Fibroblast of peridontal ligament (primary cell): ENCODE data around the gene KRTAP9-1.
"Not testable (repeated sequence)": the region's sequence is repeated elsewhere in the genome, so short reads cannot be mapped to it uniquely, and the experiment has no call there.

Source experiments
- DNase-seq: peaks from one replicate; pipeline ENCODE4 v3.0.0-alpha.2; 2010; ENCODE audit errors: extremely low read depth

The KRTAP9-1 gene

GRCh38 chr17:41178843-41179616 is 10.7 kb upstream of the KRTAP9-1 start:
- DNase-seq: peak; percentile 81

DNA sequence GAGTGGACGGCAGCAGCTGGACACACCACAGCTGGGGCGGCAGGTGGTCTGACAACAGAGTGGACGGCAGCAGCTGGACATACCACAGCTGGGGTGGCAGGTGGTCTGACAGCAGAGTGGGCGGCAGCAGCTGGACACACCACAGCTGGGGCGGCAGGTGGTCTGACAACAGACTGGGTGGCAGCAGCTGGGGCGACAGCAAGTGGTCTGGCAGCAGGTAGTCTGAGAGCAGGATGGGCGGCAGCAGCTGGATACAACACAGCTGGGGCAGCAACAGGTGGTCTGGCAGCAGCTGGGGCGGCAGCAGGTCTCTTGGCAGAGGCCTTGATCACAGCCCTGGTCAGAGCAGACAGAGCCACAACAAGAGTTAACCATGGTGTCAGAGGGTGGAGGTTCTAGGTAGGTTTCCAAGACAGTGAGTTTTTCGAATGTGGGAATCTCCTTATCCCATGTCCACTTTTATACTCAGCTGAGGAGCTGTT is 5.2 kb upstream of the KRTAP9-1 start, which contains the start of gene KRTAP4-1:
Gene KRTAP4-1 (minus strand): TSS at position 432 of the 482 bp plus-strand sequence. CDS start 57 bp downstream, at position 375.
- DNase-seq: no peak

DNA sequence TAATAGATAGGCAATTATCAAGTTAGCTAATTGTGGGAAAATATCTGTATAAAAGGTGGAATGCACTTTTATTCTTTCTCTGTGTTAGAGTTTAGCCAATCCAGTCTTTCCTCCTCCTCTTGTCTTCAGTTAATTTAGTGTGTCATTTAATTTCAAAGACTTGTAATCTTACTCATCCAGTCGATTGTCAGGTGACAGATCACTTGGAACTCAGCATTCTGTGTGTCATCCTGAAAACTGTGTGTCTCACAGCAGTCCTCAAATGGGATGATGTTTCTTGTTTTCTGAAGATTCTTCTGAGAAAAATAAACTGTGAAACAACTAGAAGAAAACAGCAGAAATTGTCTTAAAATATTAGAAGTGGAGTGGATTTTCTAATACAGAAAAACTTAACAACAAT is 4.7 kb upstream of the KRTAP9-1 start:
- DNase-seq: no peak

- no peak for DNase-seq
Observed at GRCh38 chr17:41186872-41187271, 2.8 kb upstream of the KRTAP9-1 start.

DNA sequence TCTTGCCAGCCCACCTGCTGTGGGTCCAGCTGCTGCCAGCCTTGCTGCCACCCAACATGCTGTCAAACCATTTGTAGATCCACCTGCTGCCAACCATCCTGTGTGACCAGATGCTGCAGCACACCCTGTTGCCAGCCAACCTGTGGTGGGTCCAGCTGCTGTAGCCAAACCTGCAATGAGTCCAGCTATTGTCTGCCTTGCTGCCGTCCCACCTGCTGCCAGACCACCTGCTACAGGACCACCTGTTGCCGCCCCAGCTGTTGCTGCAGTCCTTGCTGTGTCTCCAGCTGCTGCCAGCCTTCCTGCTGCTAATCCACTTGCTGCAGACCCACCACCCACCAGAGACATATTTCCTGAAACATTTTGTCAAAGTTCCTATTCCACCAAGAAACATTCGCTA is 641 bp downstream of the KRTAP9-1 start:
- no peak for DNase-seq

GRCh38 chr17:41196068-41196467 is 6.4 kb downstream of the KRTAP9-1 start:
- no peak for DNase-seq

- no peak for DNase-seq
Observed at GRCh38 chr17:41199421-41200078, 9.9 kb downstream of the KRTAP9-1 start.

DNA sequence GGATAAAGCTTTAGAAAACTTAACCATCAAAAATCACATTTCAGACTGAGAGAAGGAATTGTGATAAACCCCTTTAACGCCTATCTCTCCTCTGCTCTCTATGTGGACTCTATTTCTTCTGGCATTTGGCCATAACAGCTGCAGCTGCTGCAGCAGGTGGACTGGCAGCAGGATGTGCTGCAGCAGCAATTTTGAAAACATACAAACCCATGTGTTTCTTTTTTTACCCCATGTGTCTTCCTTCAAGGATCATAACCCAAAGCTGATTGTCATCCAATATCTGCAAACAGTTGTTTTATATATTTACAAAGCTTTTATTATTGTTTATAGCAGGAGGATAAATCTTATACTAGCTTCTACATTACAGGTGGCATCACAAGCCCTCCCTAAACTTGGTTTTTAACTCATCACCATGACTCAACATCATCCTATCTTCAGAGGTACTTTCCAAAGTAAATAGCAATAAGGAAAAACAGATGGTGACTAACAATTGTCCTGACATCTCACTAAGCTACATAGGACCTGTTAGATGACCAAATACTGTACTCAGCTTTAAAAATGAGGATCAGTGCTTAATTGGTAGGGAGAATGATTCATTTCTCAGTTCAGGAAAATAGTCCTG is 22.3 kb downstream of the KRTAP9-1 start:
- DNase-seq: peak; percentile 46

DNA sequence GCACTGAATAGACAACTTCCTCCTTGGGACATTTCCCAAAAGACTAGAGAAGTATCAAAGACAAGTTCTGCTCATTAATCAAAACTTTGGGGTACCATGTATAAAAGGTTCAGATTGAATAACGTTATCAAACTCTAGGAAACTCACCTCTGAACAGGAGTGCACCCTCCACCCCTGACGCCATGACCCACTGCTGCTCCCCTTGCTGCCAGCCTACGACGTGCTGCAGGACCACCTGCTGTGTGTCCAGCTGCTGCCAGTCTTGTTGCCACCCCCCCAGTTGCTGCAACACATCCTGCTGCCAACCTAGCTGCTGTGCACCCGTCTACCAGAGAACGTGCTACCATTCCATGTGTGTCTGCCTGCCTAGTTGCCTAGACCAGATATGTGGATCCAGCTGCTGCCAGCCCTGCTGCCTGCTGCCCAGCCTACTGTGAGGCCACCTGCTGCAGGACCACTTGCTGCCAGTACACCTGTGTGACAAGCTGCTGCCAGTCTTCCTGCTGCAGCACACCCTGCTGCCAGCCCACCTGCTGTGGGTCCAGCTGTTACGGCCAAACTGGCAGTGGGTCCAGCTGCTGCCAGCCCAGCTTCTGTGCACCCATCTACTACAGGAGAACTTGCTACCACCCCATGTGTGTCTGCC is 23.0 kb downstream of the KRTAP9-1 start:
- DNase-seq: no peak

DNA sequence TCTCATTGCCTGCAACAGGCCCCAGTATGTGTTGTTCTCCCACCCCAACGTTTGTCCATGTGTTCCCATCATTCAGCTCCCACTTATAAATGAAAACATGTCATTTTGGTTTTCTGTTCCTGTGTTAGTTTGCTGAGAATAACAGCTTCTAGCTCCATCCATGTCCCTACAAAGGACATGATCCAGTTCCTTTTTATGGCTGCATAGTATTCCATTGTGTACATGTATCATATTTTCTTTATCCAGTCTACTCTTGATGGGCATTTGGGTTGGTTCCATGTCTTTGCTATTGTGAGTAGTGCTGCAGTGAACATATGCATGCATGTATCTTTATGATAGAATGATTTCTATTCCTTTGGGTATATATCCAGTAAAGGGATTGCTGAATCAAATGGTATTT is 26.0 kb downstream of the KRTAP9-1 start:
- DNase-seq: no peak

DNA sequence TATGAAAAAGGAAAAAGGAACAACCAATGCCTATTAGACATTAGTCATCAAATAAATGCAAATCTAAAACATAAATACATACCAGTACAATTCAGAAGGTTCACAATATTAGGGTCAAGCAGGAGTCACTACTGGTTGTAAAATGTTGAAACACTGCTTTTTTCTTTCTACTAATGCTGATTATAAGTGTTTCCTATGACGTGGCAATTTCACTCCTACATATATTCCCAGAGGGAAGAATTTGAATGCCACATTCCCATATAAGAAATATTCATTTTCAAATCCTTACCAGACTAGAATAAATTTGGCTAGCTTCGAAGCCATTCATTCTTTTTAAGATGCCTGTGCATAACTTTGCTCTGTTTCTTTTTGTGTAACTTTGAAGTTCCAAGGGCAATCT is 34.1 kb downstream of the KRTAP9-1 start:
- DNase-seq: peak; percentile 58

GRCh38 chr17:41226051-41226450 is 36.4 kb downstream of the KRTAP9-1 start:
- no peak for DNase-seq

GRCh38 chr17:41226598-41227095 is 37.0 kb downstream of the KRTAP9-1 start, which contains the start of gene KRTAP9-2:
Gene KRTAP9-2, plus strand, starts transcription at chr17:41226648. Its CDS starts 7 bp downstream, at chr17:41226655.
- not testable (repeated sequence) for DNase-seq

DNA sequence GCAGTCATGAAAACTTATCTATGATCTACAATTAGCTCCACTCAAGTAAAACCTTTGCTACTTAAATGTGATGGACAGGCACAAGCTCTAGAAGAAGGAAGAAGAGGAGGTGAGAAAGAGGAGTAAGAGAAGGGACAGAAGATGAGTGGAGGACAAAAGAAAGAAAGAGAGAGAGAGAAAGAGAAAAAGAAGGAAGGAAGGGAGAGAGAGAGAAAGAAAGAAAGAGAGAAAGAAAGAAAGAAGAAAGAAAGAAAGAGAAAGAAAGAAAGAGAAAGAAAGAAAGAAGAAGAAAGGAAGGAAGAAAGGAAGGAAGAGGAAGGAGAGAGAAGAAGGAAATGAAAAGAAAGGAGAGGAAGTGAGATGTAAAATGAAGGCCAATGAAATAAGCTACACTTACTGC is 40.4 kb downstream of the KRTAP9-1 start:
- DNase-seq: no peak

- no peak for DNase-seq
Observed at GRCh38 chr17:41231731-41232130, 42.0 kb downstream of the KRTAP9-1 start.

DNA sequence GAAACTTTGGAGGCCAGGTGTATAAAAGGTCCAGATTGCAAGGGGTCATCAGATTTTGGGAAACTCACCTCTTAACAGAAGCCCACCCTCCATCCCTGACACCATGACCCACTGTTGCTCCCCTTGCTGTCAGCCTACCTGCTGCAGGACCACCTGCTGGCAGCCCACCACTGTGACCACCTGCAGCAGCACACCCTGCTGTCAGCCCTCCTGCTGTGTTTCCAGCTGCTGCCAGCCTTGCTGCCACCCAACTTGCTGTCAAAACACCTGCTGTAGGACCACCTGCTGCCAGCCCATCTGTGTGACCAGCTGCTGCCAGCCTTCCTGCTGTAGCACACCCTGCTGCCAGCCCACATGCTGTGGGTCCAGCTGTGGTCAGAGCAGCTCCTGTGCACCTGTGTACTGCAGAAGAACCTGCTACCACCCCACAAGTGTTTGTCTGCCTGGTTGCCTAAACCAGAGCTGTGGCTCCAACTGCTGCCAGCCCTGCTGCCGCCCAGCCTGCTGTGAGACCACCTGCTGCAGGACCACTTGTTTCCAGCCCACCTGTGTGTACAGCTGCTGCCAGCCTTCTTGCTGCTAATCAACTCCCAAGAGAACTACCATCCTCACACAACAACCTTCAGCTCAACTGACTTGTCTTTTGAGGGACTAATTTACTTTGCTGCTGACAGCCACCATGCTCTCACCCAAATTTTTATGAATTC is 42.9 kb downstream of the KRTAP9-1 start, which contains the start of gene KRTAP9-3:
Gene KRTAP9-3 (plus strand): TSS at position 51 of the 707 bp plus-strand sequence. CDS start 53 bp downstream, at position 104.
- not testable (repeated sequence) for DNase-seq

DNA sequence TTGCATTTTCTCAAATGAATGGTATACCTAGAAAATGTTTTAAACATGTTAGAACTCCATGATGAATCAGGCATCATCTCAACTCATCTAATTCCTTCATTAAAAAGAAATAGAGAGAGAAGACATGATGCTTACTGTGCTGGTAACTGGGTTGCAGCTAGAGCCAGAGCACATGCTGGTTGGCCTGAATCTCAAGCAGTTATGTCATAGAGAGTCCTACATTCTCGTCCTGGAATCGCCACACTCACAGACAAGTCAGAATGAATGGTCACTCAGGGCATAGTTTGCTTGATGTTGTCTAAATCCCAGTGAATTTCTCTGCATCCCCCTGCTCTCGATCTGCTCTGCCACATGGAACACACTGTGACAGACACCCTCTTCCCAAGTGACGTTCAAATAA is 47.4 kb downstream of the KRTAP9-1 start:
- DNase-seq: not testable (repeated sequence)

- DNase-seq: not testable (repeated sequence)
Observed at GRCh38 chr17:41237949-41238437, 48.3 kb downstream of the KRTAP9-1 start, which contains the start of gene KRTAP9-8. Gene KRTAP9-8, plus strand, starts transcription at chr17:41237999. Its CDS starts 53 bp downstream, at chr17:41238052.
